IMR-90 (cell line): Measurements from ENCODE around the gene EXOC3L4. TPM values are rescaled to one million over a fixed set of nuclear protein-coding genes. Genes with fewer than 3 reads are reported as not detected.

Source experiments
- ATAC-seq: fragments of 200-7000 bp; cut with Tn5 transposase; 2 replicates; pipeline ENCODE4 v1.9.1; 2020; ENCODE audit warnings: low read depth, mild to moderate bottlenecking, moderate library complexity
- BruUV-seq: library from RNA; stranded (reverse); fragments of 400-500 nt; replicated peaks from 2 replicates; lab custom pipeline; 2021; lab: Mats Ljungman, UMichigan
- CTCF ChIA-PET: fragments of 300-600 bp; formaldehyde crosslinking; extraction: SDS; loops from one replicate; lab custom pipeline; 2021; ENCODE audit warnings: antibody characterized with exemption; lab: Yijun Ruan, JAX
- POLR2A ChIA-PET: fragments of 300-600 bp; sonication (Branson Sonifier 250); formaldehyde crosslinking; loops from one replicate; lab custom pipeline; 2022; ENCODE audit warnings: antibody characterized with exemption; ENCODE audit not compliant: unreplicated experiment; lab: Charles Lee
- DNase-seq: peaks from one replicate; pipeline ENCODE4 v3.0.0; 2013
- H2AFZ ChIP-seq: replicated peaks from 2 replicates; pipeline ENCODE3; 2013; ENCODE audit warnings: low read length, mild to moderate bottlenecking; ENCODE audit not compliant: poor library complexity
- H2AK5ac ChIP-seq: 2 replicates; pipeline ENCODE4 v1.6.1; 2013; ENCODE audit warnings: low read depth, low read length, inconsistent platforms
- H2AK9ac ChIP-seq: replicated peaks from 2 replicates; pipeline ENCODE3; 2013; ENCODE audit warnings: mild to moderate bottlenecking, low read depth, low read length, moderate library complexity; ENCODE audit not compliant: poor library complexity
- H2BK120ac ChIP-seq: 2 replicates; pipeline ENCODE4 v1.6.1; 2013; ENCODE audit warnings: low read depth, low read length, inconsistent platforms
- H2BK15ac ChIP-seq: 3 replicates; pipeline ENCODE4 v1.6.1; 2013; ENCODE audit warnings: low read depth, low read length, inconsistent platforms
- H2BK20ac ChIP-seq: 2 replicates; pipeline ENCODE4 v1.6.1; 2013; ENCODE audit warnings: low read depth, mild to moderate bottlenecking, inconsistent platforms, low read length, moderate library complexity
- H2BK5ac ChIP-seq: 2 replicates; pipeline ENCODE4 v1.6.1; 2013; ENCODE audit warnings: mild to moderate bottlenecking, low read depth, low read length, inconsistent platforms; ENCODE audit not compliant: poor library complexity, severe bottlenecking
- H3K14ac ChIP-seq: replicated peaks from 2 replicates; pipeline ENCODE4 v1.6.1; 2013; ENCODE audit warnings: low read depth, low read length, inconsistent platforms
- H3K18ac ChIP-seq: 2 replicates; pipeline ENCODE4 v1.6.1; 2013; ENCODE audit warnings: low read depth, low read length, control low read depth
- H3K23ac ChIP-seq: 2 replicates; pipeline ENCODE4 v1.6.1; 2013; ENCODE audit warnings: low read depth, low read length, inconsistent platforms
- H3K27ac ChIP-seq: 2 replicates; pipeline ENCODE4 v1.5.1; 2013; ENCODE audit warnings: mild to moderate bottlenecking, control low read depth, low read length; ENCODE audit not compliant: insufficient read depth
- H3K27me3 ChIP-seq: 2 replicates; pipeline ENCODE4 v1.6.1; 2013; ENCODE audit warnings: low read length; ENCODE audit not compliant: control insufficient read depth, insufficient read depth
- H3K36me3 ChIP-seq: 2 replicates; pipeline ENCODE4 v1.6.1; 2013; ENCODE audit warnings: low read length, mixed read lengths; ENCODE audit not compliant: control insufficient read depth, insufficient read depth
- H3K4ac ChIP-seq: 2 replicates; pipeline ENCODE4 v1.6.1; 2013; ENCODE audit warnings: low read depth, low read length, inconsistent platforms
- H3K4me1 ChIP-seq: 2 replicates; pipeline ENCODE4 v1.6.1; 2013; ENCODE audit warnings: low read length, mixed read lengths; ENCODE audit not compliant: control insufficient read depth, insufficient read depth
- H3K4me2 ChIP-seq: 2 replicates; pipeline ENCODE4 v1.6.1; 2013; ENCODE audit warnings: low read depth, mild to moderate bottlenecking, control low read depth, low read length, moderate library complexity
- H3K4me3 ChIP-seq: 2 replicates; pipeline ENCODE4 v1.5.1; 2013; ENCODE audit warnings: low read depth, mild to moderate bottlenecking, control low read depth, low read length, moderate library complexity; ENCODE audit not compliant: insufficient read depth
- H3K56ac ChIP-seq: 2 replicates; pipeline ENCODE4 v1.6.1; 2013; ENCODE audit warnings: low read length, inconsistent platforms; ENCODE audit not compliant: insufficient read depth; ENCODE audit errors: extremely low read depth
- H3K79me1 ChIP-seq, 2 experiments: 2 replicates each; pipeline ENCODE4 v1.6.1; 2013; ENCODE audit warnings: low read length in 2 of 2, inconsistent platforms in 1 of 2, low read depth in 1 of 2
- H3K9ac ChIP-seq: 2 replicates; pipeline ENCODE4 v1.6.1; 2013; ENCODE audit warnings: low read depth, low read length, control low read depth
- H3K9me1 ChIP-seq: 2 replicates; pipeline ENCODE4 v1.6.1; 2013; ENCODE audit warnings: low read length, inconsistent platforms; ENCODE audit not compliant: insufficient read depth
- H3K9me3 ChIP-seq: 2 replicates; pipeline ENCODE4 v1.6.1; 2013; ENCODE audit warnings: low read length; ENCODE audit not compliant: control insufficient read depth, insufficient read depth
- H4K20me1 ChIP-seq: 2 replicates; pipeline ENCODE4 v1.6.1; 2013; ENCODE audit warnings: low read length, inconsistent platforms; ENCODE audit not compliant: insufficient read depth
- H4K5ac ChIP-seq: 2 replicates; pipeline ENCODE4 v1.6.1; 2013; ENCODE audit warnings: mild to moderate bottlenecking, low read depth, low read length, control low read depth
- H4K8ac ChIP-seq, 2 experiments: 2 replicates each; pipeline ENCODE4 v1.6.1; 2013; ENCODE audit warnings: low read depth in 2 of 2, low read length in 2 of 2, control low read depth in 1 of 2, inconsistent platforms in 1 of 2
- H4K91ac ChIP-seq: 2 replicates; pipeline ENCODE4 v1.6.1; 2013; ENCODE audit warnings: low read depth, low read length, inconsistent platforms; ENCODE audit not compliant: insufficient read depth
- BHLHE40 ChIP-seq: fragments of 150-350 bp; IDR thresholded peaks from 2 replicates; pipeline ENCODE4 v1.6.1; 2016; ENCODE audit warnings: mild to moderate bottlenecking, low read depth, low read length
- CHD1 ChIP-seq: IDR thresholded peaks from 2 replicates; pipeline ENCODE4 v1.6.1; 2012; ENCODE audit warnings: low read depth, low read length, improper control_type of control experiment
- FOS ChIP-seq: fragments of 150-350 bp; IDR thresholded peaks from 2 replicates; pipeline ENCODE4 v1.6.1; 2016; ENCODE audit warnings: low read depth, low read length
- MAFK ChIP-seq: IDR thresholded peaks from 2 replicates; pipeline ENCODE4 v1.6.1; 2012; ENCODE audit warnings: low read depth, low read length, improper control_type of control experiment
- MAZ ChIP-seq: IDR thresholded peaks from 2 replicates; pipeline ENCODE4 v1.6.1; 2012; ENCODE audit warnings: low read depth, mild to moderate bottlenecking, low read length, improper control_type of control experiment, moderate library complexity, borderline replicate concordance
- MXI1 ChIP-seq: IDR thresholded peaks from 2 replicates; pipeline ENCODE4 v1.6.1; 2012; ENCODE audit warnings: low read depth, mild to moderate bottlenecking, low read length, moderate library complexity, borderline replicate concordance
- NFE2L2 ChIP-seq: fragments of 150-350 bp; IDR thresholded peaks from 2 replicates; pipeline ENCODE4 v1.6.1; 2016; ENCODE audit warnings: low read depth, mild to moderate bottlenecking, low read length
- RCOR1 ChIP-seq: IDR thresholded peaks from 2 replicates; pipeline ENCODE4 v1.6.1; 2012; ENCODE audit warnings: mild to moderate bottlenecking, low read length, improper control_type of control experiment; ENCODE audit not compliant: insufficient replicate concordance
- RFX5 ChIP-seq: IDR thresholded peaks from 2 replicates; pipeline ENCODE4 v1.8.0; 2012; ENCODE audit warnings: low read depth, mild to moderate bottlenecking, low read length, moderate library complexity
- SMC3 ChIP-seq: fragments of 150-350 bp; IDR thresholded peaks from 2 replicates; pipeline ENCODE4 v1.6.1; 2016; ENCODE audit warnings: low read depth, mild to moderate bottlenecking, antibody characterized with exemption, low read length, moderate library complexity
- WGBS, 2 experiments: methylation state at CpG; one replicate each; pipeline versions ENCODE4 v1.1.5 to v1.1.7; 2013; ENCODE audit warnings: missing lambda C conversion rate in 2 of 2; ENCODE audit not compliant: insufficient read length in 1 of 2; ENCODE audit errors: extremely low coverage in 2 of 2; 5-methylcytosine and 5-hydroxymethylcytosine counted together
- dilution Hi-C: fragments of 300-500 bp; cut with HindIII; formaldehyde crosslinking; loops from one replicate; pipeline ENCODE4 v1.14.3; 2018; ENCODE audit warnings: low sequenced_read_pairs; ENCODE audit not compliant: unreplicated experiment
- in situ Hi-C: fragments of 300-500 bp; cut with MboI; formaldehyde crosslinking; loops from 3 replicates; pipeline ENCODE4 v1.14.3; 2019; ENCODE audit warnings: low sequenced_read_pairs, inconsistent platforms, mixed read lengths
- intact Hi-C: fragments of 100-400 bp; cut with micrococcal nuclease; formaldehyde crosslinking; loops from 2 replicates; pipeline ENCODE4 v1.10.0; 2022
- polyA plus RNA-seq, 3 experiments: library from polyadenylated mRNA; depleted of rRNA; stranded (reverse); fragments of >200 nt; gene quantifications; 2 replicates each; pipeline ENCODE4 v1.2.3, GENCODE V29; 2012; ENCODE audit warnings: low replicate concordance in 1 of 3
- total RNA-seq: library from RNA; depleted of rRNA; stranded (reverse); fragments of >200 nt; gene quantifications from 2 replicates; pipeline ENCODE4 v1.2.3, GENCODE V29; 2012
- TF ChIP-seq, protein P1 (sequence below): fragments of 150-350 bp; IDR thresholded peaks from 2 replicates; pipeline ENCODE4 v1.6.1; 2017; ENCODE audit warnings: mild to moderate bottlenecking, antibody characterized with exemption, low read length, low read depth
- TF ChIP-seq, protein P2 (sequence below): fragments of 150-350 bp; IDR thresholded peaks from 2 replicates; pipeline ENCODE4 v1.6.1; 2016; ENCODE audit warnings: low read depth, mild to moderate bottlenecking, low read length, moderate library complexity, borderline replicate concordance

EXOC3L4 gene
- total and polyA plus RNA-seq, 2 of the 4 experiments (the other 2 are of a cell fraction): not detected

DNA sequence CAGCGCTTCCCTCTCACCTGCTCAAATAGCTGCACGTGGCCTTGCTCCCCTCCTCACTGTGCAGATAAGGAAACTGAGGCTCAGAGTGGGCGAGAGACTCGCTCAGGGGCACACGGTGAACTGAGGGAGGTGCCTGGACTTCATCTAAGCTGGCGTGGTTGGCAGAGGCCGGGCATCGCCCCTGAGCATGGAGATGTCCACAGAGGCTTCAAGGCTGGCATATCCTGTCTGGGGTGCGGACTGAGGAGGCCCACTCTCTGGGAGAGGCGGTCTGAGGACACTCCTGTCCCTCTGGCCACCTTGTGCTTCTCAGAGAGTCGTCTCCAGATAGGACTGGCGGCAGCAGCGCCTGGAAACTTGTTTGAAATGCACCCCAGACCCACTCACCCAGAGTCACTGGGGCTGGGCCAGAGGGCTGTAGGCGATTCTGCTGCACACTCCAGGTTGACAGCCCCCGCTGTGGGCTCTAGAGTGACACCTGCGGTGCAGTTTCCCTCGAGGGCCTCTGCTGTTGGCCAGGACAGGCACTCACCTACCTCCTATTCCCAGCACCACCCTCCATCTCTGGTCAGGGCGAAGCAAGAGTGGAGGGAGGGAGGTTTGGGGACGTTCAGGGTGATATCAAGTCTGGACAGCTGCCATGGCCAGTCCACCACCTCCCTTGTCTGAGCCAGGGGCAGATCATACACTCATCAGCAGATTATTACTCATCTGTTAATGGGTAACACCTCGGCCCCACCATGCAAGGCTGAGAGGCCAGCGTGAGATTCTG, 21.7 kb upstream of the EXOC3L4 start:
- Histone ChIP-seq H3K14ac (no peak overlapping the region), H4K91ac (no peak overlapping the region), H4K5ac (no peak overlapping the region), H3K4me3 (no peak overlapping the region), H3K79me1 (no peaks in the 10 kb centered on the region), H2AFZ (no peak overlapping the region), H3K27me3 (peaks cover 2% of the 10 kb centered on the region; the same call in 1 of the 2 replicates), H2BK120ac (no peak overlapping the region), H3K4ac (no peak overlapping the region), H3K4me1 (peaks cover 2% of the 10 kb centered on the region; the same call in 1 of the 2 replicates), H3K9me3 (no peaks in the 10 kb centered on the region), H3K9ac (no peak overlapping the region), H2BK5ac (no peak overlapping the region), H4K20me1 (no peaks in the 10 kb centered on the region; the same call in 1 of the 2 replicates), H4K8ac (no peak overlapping the region), H3K18ac (no peak overlapping the region), H3K23ac (no peak overlapping the region), H2AK5ac (no peak overlapping the region), H2AK9ac (no peak overlapping the region), H3K4me2 (no peak overlapping the region), H3K27ac (no peak overlapping the region), H3K9me1 (no peaks in the 10 kb centered on the region), H2BK20ac (no peak overlapping the region), H3K56ac (no peak overlapping the region), H3K36me3 (no peaks in the 10 kb centered on the region), H2BK15ac (no peak overlapping the region)
- ChIA-PET CTCF (no interaction called here), POLR2A (no interaction called here)
- no TSS peak for BruUV-seq
- no peak for TF ChIP-seq FOS
- TF ChIP-seq, protein P1, sequence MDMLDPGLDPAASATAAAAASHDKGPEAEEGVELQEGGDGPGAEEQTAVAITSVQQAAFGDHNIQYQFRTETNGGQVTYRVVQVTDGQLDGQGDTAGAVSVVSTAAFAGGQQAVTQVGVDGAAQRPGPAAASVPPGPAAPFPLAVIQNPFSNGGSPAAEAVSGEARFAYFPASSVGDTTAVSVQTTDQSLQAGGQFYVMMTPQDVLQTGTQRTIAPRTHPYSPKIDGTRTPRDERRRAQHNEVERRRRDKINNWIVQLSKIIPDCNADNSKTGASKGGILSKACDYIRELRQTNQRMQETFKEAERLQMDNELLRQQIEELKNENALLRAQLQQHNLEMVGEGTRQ: no peak
- TF ChIP-seq MAFK: no peak
- no peak for TF ChIP-seq MAZ
- no peak for TF ChIP-seq MXI1
- no peak for TF ChIP-seq BHLHE40
- TF ChIP-seq, protein P2, sequence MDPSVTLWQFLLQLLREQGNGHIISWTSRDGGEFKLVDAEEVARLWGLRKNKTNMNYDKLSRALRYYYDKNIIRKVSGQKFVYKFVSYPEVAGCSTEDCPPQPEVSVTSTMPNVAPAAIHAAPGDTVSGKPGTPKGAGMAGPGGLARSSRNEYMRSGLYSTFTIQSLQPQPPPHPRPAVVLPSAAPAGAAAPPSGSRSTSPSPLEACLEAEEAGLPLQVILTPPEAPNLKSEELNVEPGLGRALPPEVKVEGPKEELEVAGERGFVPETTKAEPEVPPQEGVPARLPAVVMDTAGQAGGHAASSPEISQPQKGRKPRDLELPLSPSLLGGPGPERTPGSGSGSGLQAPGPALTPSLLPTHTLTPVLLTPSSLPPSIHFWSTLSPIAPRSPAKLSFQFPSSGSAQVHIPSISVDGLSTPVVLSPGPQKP: no peak
- no peak for TF ChIP-seq NFE2L2
- no peak for TF ChIP-seq RCOR1
- no peak for TF ChIP-seq CHD1
- TF ChIP-seq SMC3: no peak
- TF ChIP-seq RFX5: no peak
- DNase-seq: no peak
- in situ Hi-C loops: no loop called here
- ATAC-seq: no peak
- WGBS, 2 experiments: 74% methylated on average over 10 of the region's 21 CpGs; no CpG with 5 or more reads in 1 of the 2 experiments
- intact Hi-C loops: loop anchor here (10.0 kb wide), 1 partner anchor 112 kb away; no protein-coding TSS in a partner anchor
- dilution Hi-C loops: no loop called here
